OCI-LY1 (cell line): ENCODE data around the gene IGFN1.
A peak's percentile ranks its signal among the peaks of the same experiment; 100 is the strongest.
"Not testable (repeated sequence)": the region's sequence is repeated elsewhere in the genome, so short reads cannot be mapped to it uniquely, and the experiment has no call there.

Experiments
- H2AFZ ChIP-seq: fragments of 200-600 bp; sonication (generic), shearing (Covaris generic); 2 replicates; pipeline ENCODE4 v1.6.0; 2014; ENCODE audit warnings: antibody characterized with exemption, mild to moderate bottlenecking, low read length
- H3F3A ChIP-seq: fragments of 200-600 bp; sonication (generic), shearing (Covaris generic); 2 replicates; pipeline ENCODE4 v1.6.0; 2014; ENCODE audit warnings: mild to moderate bottlenecking, antibody characterized with exemption, low read length, moderate library complexity; ENCODE audit not compliant: insufficient read depth
- H3K27ac ChIP-seq: fragments of 200-600 bp; sonication (generic); 2 replicates; pipeline ENCODE4 v1.5.1; 2014; ENCODE audit warnings: low read length, mixed run types, mild to moderate bottlenecking, low read depth; ENCODE audit not compliant: poor library complexity, severe bottlenecking
- H3K27me3 ChIP-seq: fragments of 200-600 bp; sonication (generic); 2 replicates; pipeline ENCODE4 v1.6.0; 2014; ENCODE audit warnings: antibody characterized with exemption, mild to moderate bottlenecking, low read length, moderate library complexity; ENCODE audit not compliant: insufficient read depth
- H3K36me3 ChIP-seq: fragments of 200-600 bp; sonication (generic); 2 replicates; pipeline ENCODE4 v1.6.1; 2014; ENCODE audit warnings: mild to moderate bottlenecking, antibody characterized with exemption, low read length, moderate library complexity, mixed read lengths; ENCODE audit not compliant: insufficient read depth
- H3K4me1 ChIP-seq: fragments of 200-600 bp; sonication (generic); 2 replicates; pipeline ENCODE4 v1.5.1; 2014; ENCODE audit warnings: mild to moderate bottlenecking, low read length, moderate library complexity; ENCODE audit not compliant: insufficient read depth, severe bottlenecking
- H3K4me2 ChIP-seq: fragments of 200-600 bp; sonication (generic), shearing (Covaris generic); 2 replicates; pipeline ENCODE4 v1.6.1; 2014; ENCODE audit warnings: low read length
- H3K4me3 ChIP-seq: fragments of 200-600 bp; sonication (generic); 2 replicates; pipeline ENCODE4 v1.5.1; 2014; ENCODE audit warnings: low read length, low read depth, mild to moderate bottlenecking, mixed read lengths; ENCODE audit not compliant: poor library complexity, severe bottlenecking
- H3K79me2 ChIP-seq: fragments of 200-600 bp; shearing (Covaris generic); 2 replicates; pipeline ENCODE4 v1.6.1; 2016; ENCODE audit warnings: mixed run types, low read length, mixed read lengths; ENCODE audit not compliant: insufficient read depth
- H3K9ac ChIP-seq: fragments of 200-600 bp; sonication (generic), shearing (Covaris generic); 2 replicates; pipeline ENCODE4 v1.6.1; 2014; ENCODE audit warnings: mild to moderate bottlenecking, low read length, mixed read lengths
- H3K9me2 ChIP-seq: fragments of 200-600 bp; sonication (generic), shearing (Covaris generic); 2 replicates; pipeline ENCODE4 v1.6.1; 2014; ENCODE audit warnings: low read depth, mild to moderate bottlenecking, low read length, mixed read lengths
- H3K9me3 ChIP-seq: fragments of 200-600 bp; shearing (Covaris generic); 2 replicates; pipeline ENCODE4 v1.6.1; 2014; ENCODE audit warnings: low read length, mixed read lengths
- H4K20me1 ChIP-seq: fragments of 200-600 bp; sonication (generic), shearing (Covaris generic); 2 replicates; pipeline ENCODE4 v1.6.0; 2016; ENCODE audit warnings: mild to moderate bottlenecking, low read length; ENCODE audit not compliant: insufficient read depth
- CTCF ChIP-seq: fragments of 200-600 bp; sonication (generic), shearing (Covaris generic); IDR thresholded peaks from 2 replicates; pipeline ENCODE4 v1.5.1; 2017; ENCODE audit warnings: mild to moderate bottlenecking, antibody characterized with exemption, low read length, moderate library complexity, mixed read lengths
- EZH2 ChIP-seq: fragments of 200-600 bp; sonication (generic), shearing (Covaris generic); IDR thresholded peaks from 2 replicates; pipeline ENCODE4 v1.8.0; 2017; ENCODE audit warnings: borderline replicate concordance, mixed run types, mild to moderate bottlenecking, antibody characterized with exemption, low read length, moderate library complexity, mixed read lengths

The IGFN1 gene

GRCh38 chr1:201254625-201255478 lies 64.2 kb downstream of the IGFN1 start:
- Histone ChIP-seq H3K79me2 (no peaks in the 10 kb centered on the region), H3K9me2 (no peaks in the 10 kb centered on the region), H3K4me3 (no peak overlapping the region), H3K9ac (no peak overlapping the region), H3K36me3 (no peaks in the 10 kb centered on the region), H3K27me3 (no peaks in the 10 kb centered on the region), H3F3A (no peaks in the 10 kb centered on the region), H4K20me1 (no peaks in the 10 kb centered on the region), H3K4me2 (no peak overlapping the region), H3K9me3 (no peaks in the 10 kb centered on the region), H3K27ac (no peak overlapping the region), H2AFZ (no peak overlapping the region), H3K4me1 (no peaks in the 10 kb centered on the region)
- TF ChIP-seq CTCF (peak; percentile 86), EZH2 (no peak)

GRCh38 chr1:201255479-201256362 lies 65.1 kb downstream of the IGFN1 start:
- no peaks in the 10 kb centered on the region for H3K27me3 ChIP-seq
- H3K27ac ChIP-seq: no peak overlapping the region
- no peaks in the 10 kb centered on the region for H3K9me2 ChIP-seq
- H4K20me1 ChIP-seq: no peaks in the 10 kb centered on the region
- no peaks in the 10 kb centered on the region for H3K9me3 ChIP-seq
- H3K4me1 ChIP-seq: no peaks in the 10 kb centered on the region
- TF ChIP-seq CTCF (no peak), EZH2 (no peak)
- H3K79me2 ChIP-seq: no peaks in the 10 kb centered on the region
- H3K4me2 ChIP-seq: no peak overlapping the region
- no peaks in the 10 kb centered on the region for H3F3A ChIP-seq
- H2AFZ ChIP-seq: no peak overlapping the region
- no peak overlapping the region for H3K9ac ChIP-seq
- H3K36me3 ChIP-seq: no peaks in the 10 kb centered on the region
- no peak overlapping the region for H3K4me3 ChIP-seq

GRCh38 chr1:201258132-201258531 lies 67.5 kb downstream of the IGFN1 start:
- H3F3A ChIP-seq, H3K9me3 ChIP-seq, H3K27ac ChIP-seq, H3K27me3 ChIP-seq, H4K20me1 ChIP-seq, H3K79me2 ChIP-seq, H3K36me3 ChIP-seq, H3K4me1 ChIP-seq, H3K9ac ChIP-seq, H3K4me3 ChIP-seq, H3K9me2 ChIP-seq, H3K4me2 ChIP-seq, H2AFZ ChIP-seq: not testable (repeated sequence)
